OCI-LY1 (cell line): ENCODE measurements around the gene CAMLG.

ENCODE experiments used
- CTCF ChIP-seq: fragments of 200-600 bp; sonication (generic), shearing (Covaris generic); IDR thresholded peaks from 2 replicates; pipeline ENCODE4 v1.5.1; 2017; ENCODE audit warnings: mild to moderate bottlenecking, antibody characterized with exemption, low read length, moderate library complexity, mixed read lengths
- EZH2 ChIP-seq: fragments of 200-600 bp; sonication (generic), shearing (Covaris generic); IDR thresholded peaks from 2 replicates; pipeline ENCODE4 v1.8.0; 2017; ENCODE audit warnings: borderline replicate concordance, mixed run types, mild to moderate bottlenecking, antibody characterized with exemption, low read length, moderate library complexity, mixed read lengths

GRCh38 chr5:134735243-134735642 is 3.1 kb upstream of the CAMLG start:
- TF ChIP-seq CTCF = no peak
- TF ChIP-seq EZH2 = no peak
